Common myeloid progenitor, CD34-positive (primary cell): Measurements from ENCODE around the gene NDUFC2.

ENCODE experiments used
- CTCF ChIA-PET: fragments of 350-600 bp; sonication (Branson Sonifier 250); formaldehyde crosslinking; loops from one replicate; lab custom pipeline; 2021; ENCODE audit warnings: antibody characterized with exemption; lab: Charles Lee
- POLR2A ChIA-PET: fragments of 350-600 bp; sonication (Branson Sonifier 250); formaldehyde crosslinking; loops from one replicate; lab custom pipeline; 2021; ENCODE audit warnings: antibody characterized with exemption; lab: Charles Lee
- DNase-seq, 3 donors: peaks; one replicate each; pipeline versions ENCODE4 v3.0.0 to v3.0.0-alpha.2; 2013
- H3K27ac ChIP-seq, 2 experiments: 1 replicate in 1 of 2; 2 replicates in 1 of 2; pipeline ENCODE4 v1.7.0; 2013; ENCODE audit warnings: inconsistent platforms in 2 of 2, low read length in 2 of 2, mild to moderate bottlenecking in 2 of 2, low read depth in 1 of 2, moderate library complexity in 1 of 2; ENCODE audit not compliant: severe bottlenecking in 2 of 2, insufficient read depth in 1 of 2, poor library complexity in 1 of 2
- H3K27me3 ChIP-seq, 5 experiments: replicated peaks in 2 of 5; 1 replicate in 3 of 5; 2 replicates in 2 of 5; pipeline versions ENCODE4 v1.6.1 to v1.7.0; 2013; ENCODE audit warnings: low read length in 4 of 5, mild to moderate bottlenecking in 2 of 5, moderate library complexity in 2 of 5, inconsistent platforms in 1 of 5; ENCODE audit not compliant: insufficient read depth in 5 of 5, control insufficient read depth in 4 of 5
- H3K36me3 ChIP-seq, 4 experiments: 1 replicate in 2 of 4; 2 replicates in 2 of 4; pipeline versions ENCODE4 v1.6.1 to v1.7.0; 2013; ENCODE audit warnings: low read length in 3 of 4, control low read depth in 1 of 4, mild to moderate bottlenecking in 1 of 4; ENCODE audit not compliant: control insufficient read depth in 4 of 4, insufficient read depth in 4 of 4
- H3K4me1 ChIP-seq, 4 experiments: 1 replicate in 3 of 4; 2 replicates in 1 of 4; pipeline versions ENCODE4 v1.6.1 to v1.7.1; 2013; ENCODE audit warnings: low read length in 3 of 4, mild to moderate bottlenecking in 3 of 4, control low read depth in 1 of 4, inconsistent platforms in 1 of 4, moderate library complexity in 1 of 4; ENCODE audit not compliant: control insufficient read depth in 4 of 4, insufficient read depth in 4 of 4; ENCODE audit errors: control extremely low read depth in 1 of 4
- H3K4me3 ChIP-seq, 7 experiments: 1 replicate in 4 of 7; 2 replicates in 3 of 7; pipeline versions ENCODE4 v1.5.1 to v1.7.0; 2013; ENCODE audit warnings: mild to moderate bottlenecking in 7 of 7, low read length in 6 of 7, moderate library complexity in 6 of 7, inconsistent platforms in 2 of 7, low read depth in 2 of 7, control low read depth in 1 of 7; ENCODE audit not compliant: insufficient read depth in 4 of 7, control insufficient read depth in 1 of 7; ENCODE audit errors: extremely low read depth in 1 of 7
- H3K9me3 ChIP-seq, 5 experiments: 1 replicate in 4 of 5; 2 replicates in 1 of 5; pipeline versions ENCODE4 v1.6.1 to v1.7.1; 2013; ENCODE audit warnings: low read length in 4 of 5, mild to moderate bottlenecking in 2 of 5, inconsistent platforms in 1 of 5, low read depth in 1 of 5, moderate library complexity in 1 of 5; ENCODE audit not compliant: control insufficient read depth in 4 of 5, insufficient read depth in 2 of 5; ENCODE audit errors: control extremely low read depth in 1 of 5
- WGBS: methylation state at CpG from one replicate; pipeline ENCODE4 v1.1.5; 2013; ENCODE audit not compliant: insufficient coverage; 5-methylcytosine and 5-hydroxymethylcytosine counted together

The NDUFC2 gene

DNA sequence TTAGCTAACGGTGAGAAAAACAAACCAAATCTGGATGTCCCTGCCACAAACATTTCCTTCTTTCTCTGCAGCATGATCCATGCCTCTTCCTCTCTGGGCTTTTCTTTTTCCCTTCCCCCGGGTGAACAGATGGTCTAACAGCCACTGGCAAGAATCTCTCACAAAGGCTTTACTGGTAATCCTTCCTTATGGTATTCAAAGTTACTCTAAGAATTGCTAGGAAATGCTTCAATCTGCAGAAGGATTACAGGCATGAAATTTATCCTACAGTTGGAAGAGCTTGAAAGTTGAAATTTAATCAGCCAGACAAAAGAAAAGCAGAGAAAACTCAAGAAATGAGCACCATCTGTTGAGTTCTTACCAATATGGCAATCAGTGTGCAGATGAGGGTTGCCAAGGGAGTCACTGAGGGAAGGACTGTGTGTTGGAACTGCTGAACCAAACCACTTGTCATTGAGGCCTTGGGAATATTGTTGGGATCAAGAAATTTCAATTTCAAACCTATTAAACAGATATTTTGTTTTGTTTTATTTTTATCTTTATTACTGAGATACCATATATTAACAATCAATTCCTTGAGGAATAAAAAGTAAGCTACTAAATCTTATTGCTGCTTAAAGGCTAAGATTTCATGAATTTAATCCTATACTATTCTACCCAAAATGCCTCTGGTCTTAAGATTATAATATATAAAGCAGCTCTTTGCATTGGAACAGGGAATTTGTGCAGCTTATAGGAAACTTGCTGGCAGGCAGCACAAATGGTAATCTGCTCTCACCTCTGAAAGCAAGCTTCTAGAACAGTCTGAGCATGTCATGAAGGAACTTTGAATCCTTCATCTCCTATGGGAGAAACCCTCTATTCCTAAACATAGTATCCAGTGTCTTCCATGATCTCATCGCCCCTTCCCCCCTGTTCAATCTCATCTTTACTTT, 29.7 kb upstream of the NDUFC2 start:
- DNase-seq: no peak
- no peaks in the 10 kb centered on the region for H3K27me3 ChIP-seq
- WGBS: 85% methylated on average over 2 of the region's 3 CpGs
- H3K9me3 ChIP-seq: no peaks in the 10 kb centered on the region
- no peak overlapping the region for H3K4me3 ChIP-seq
- ChIA-PET POLR2A (no interaction called here), CTCF (interaction anchor here (2.0 kb wide), 1 partner anchor 14 kb away, joined by 5 read pairs; no protein-coding TSS in a partner anchor)
- no peak overlapping the region for H3K27ac ChIP-seq
- H3K4me1 ChIP-seq: no peaks in the 10 kb centered on the region
- peaks cover 13 to 51% (median 36%) of the 10 kb centered on the region in 4 experiments for H3K36me3 ChIP-seq

DNA sequence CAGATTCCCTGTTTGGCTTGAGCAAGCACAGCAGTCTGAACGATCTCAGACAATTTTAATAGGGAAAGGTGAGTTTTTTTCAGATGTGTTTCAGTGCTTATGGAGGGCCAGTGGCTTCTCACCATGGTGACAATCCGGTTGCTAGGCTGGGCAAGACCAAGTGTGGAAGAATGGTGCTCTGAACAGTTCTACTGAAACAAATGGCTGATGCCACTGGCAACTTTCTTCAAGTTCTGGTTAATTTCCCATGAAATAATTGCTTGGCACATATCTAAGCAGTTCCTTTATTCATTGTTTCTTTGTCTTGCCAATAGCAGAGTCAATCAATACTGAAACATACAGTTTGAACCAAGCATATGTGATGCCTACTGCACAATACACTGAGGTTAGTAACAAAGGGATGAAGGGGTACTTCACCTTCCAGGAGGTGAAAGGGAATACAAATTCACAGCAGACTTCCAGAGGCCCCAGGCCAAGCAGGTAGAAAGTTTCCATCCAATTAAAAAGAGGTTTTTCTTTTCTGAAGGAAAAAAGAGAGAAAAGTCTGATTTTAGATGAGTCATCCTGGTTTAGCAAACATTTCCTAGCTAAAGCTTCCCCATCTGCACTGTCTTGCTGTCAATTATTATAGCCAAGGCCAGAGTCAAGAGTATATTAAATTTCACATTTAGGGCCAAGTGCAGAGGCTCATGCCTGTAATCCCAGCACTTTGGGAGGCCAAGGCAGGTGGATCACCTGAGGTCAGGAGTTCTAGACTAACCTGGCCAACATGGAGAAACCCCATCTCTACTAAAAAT, 21.2 kb upstream of the NDUFC2 start:
- WGBS: 85% methylated on average over 2 of the region's 2 CpGs
- ChIA-PET POLR2A (no interaction called here), CTCF (interaction anchor here (1.4 kb wide), 1 partner anchor 10 kb away, joined by 3 read pairs; no protein-coding TSS in a partner anchor)
- H3K36me3 ChIP-seq: peaks cover 11 to 24% (median 19%) of the 10 kb centered on the region in 4 experiments
- peak overlapping the region in 1 of 2 experiments; percentile 2 for H3K27ac ChIP-seq
- H3K9me3 ChIP-seq: no peaks in the 10 kb centered on the region
- H3K4me3 ChIP-seq: no peak overlapping the region
- H3K4me1 ChIP-seq: peaks cover 0 to 3% (median 3%) of the 10 kb centered on the region in 4 experiments
- no peaks in the 10 kb centered on the region for H3K27me3 ChIP-seq
- no peak for DNase-seq

DNA sequence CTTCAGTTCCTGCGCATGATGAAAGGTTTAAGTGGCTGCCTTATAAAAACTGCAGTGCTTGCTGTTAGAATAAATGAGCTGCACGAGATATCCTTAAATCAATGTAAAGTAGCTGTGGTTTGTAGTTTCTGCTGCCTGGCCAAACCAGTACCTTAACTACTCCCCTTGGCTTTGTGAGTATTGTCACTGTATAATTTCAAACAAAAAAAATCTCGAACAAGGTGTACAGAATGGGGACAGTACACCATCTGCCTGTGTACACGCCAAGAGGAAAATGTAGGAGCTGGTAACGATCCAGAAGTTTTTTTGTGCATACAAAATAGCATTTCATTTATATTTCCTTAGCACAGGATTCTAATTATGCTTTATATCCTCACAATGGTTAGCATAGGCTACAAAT, 20.6 kb upstream of the NDUFC2 start:
- no peak overlapping the region for H3K4me3 ChIP-seq
- H3K27ac ChIP-seq: no peak overlapping the region
- H3K36me3 ChIP-seq: peaks cover 11 to 26% (median 20%) of the 10 kb centered on the region in 4 experiments
- no peaks in the 10 kb centered on the region for H3K27me3 ChIP-seq
- 75% methylated on average over 2 of the region's 5 CpGs for WGBS
- H3K4me1 ChIP-seq: peaks cover 0 to 3% (median 3%) of the 10 kb centered on the region in 4 experiments
- no peak for DNase-seq
- no peaks in the 10 kb centered on the region for H3K9me3 ChIP-seq
- POLR2A ChIA-PET: no interaction called here
- CTCF ChIA-PET: no interaction called here

DNA sequence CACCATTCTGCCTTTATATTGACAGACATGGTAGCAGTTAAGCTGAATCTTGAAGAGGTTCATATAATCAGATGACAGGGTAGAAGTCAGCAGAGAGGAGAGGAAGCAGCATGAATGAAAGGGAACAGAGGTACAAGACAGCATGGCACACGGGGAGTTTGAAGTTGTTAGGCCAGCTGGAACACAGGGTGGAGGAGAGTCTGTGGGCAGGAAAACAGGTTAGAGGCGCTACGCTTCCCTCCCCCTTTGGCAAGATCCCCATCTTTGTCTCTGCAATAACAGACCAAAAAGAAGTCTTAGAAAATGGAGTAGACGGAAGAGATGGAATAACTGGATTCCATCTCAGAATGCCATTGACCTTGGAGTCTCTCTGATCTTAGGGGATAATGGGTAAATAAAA, 20.0 kb upstream of the NDUFC2 start:
- no peaks in the 10 kb centered on the region for H3K9me3 ChIP-seq
- no peak for DNase-seq
- no peak overlapping the region for H3K4me3 ChIP-seq
- H3K27ac ChIP-seq: no peak overlapping the region
- peaks cover 11 to 30% (median 25%) of the 10 kb centered on the region in 4 experiments for H3K36me3 ChIP-seq
- CTCF ChIA-PET: no interaction called here
- WGBS: 100% methylated on average over 3 of the region's 4 CpGs
- H3K27me3 ChIP-seq: no peaks in the 10 kb centered on the region
- H3K4me1 ChIP-seq: peaks cover 0 to 3% (median 3%) of the 10 kb centered on the region in 4 experiments
- POLR2A ChIA-PET: no interaction called here

DNA sequence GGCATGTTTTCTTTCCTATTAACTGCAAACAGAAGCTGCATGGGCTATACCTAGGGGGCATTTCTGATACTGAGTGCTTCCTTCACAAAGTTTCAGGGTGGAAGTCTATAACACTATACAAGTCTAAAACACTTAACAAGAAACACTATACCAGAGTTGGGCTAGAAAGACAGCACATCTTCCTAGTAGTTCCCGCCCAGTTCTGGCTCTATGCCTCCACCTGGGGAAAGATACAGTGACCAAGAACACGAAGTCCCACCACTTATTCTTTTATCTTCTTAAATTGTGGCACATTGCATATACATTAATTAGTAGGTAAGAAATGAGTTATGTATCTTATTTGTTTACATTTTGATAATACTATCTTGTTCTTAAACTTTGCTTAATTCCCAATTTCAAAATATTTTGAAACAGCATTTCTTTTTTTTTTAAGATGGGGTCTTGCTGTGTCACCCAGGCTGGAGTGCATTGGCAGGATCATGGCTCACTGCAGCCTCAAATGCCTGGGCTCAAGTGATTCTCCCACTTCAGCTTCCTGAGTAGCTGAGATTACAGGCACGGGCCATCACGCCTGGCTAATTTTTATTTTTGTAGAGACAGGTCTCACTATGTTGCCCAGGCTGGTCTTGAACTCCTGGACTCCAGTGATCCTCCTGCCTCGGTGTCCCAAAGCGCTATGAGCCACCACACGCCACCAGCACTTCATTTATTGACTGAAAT, 18.2 kb upstream of the NDUFC2 start:
- H3K27ac ChIP-seq: no peak overlapping the region
- ChIA-PET CTCF (no interaction called here), POLR2A (no interaction called here)
- H3K4me3 ChIP-seq: no peak overlapping the region
- H3K4me1 ChIP-seq: peaks cover 0 to 3% (median 3%) of the 10 kb centered on the region in 4 experiments
- no peaks in the 10 kb centered on the region for H3K27me3 ChIP-seq
- H3K9me3 ChIP-seq: no peaks in the 10 kb centered on the region
- H3K36me3 ChIP-seq: peaks cover 11 to 32% (median 26%) of the 10 kb centered on the region in 4 experiments
- 93% methylated on average over 2 of the region's 7 CpGs for WGBS
- DNase-seq: no peak

DNA sequence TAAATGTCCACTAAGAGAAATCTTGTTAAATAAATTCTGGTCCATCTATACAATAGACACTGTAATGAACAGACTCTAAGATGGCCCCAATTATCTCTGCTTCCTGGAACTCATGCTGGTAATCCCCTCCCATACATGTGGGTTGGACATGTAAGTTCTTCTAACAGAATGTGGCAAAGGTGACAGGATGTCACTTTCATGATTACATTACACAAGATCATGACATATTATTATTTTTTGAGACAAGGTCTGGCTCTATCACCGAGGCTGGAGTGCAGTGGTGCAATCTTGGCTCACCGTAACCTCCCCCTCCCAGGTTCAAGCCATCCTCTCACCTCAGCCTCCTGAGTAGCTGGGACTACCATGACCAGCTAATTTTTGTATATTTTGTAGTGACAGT, 14.6 kb upstream of the NDUFC2 start:
- ChIA-PET CTCF (no interaction called here), POLR2A (no interaction called here)
- H3K36me3 ChIP-seq: peaks cover 11 to 15% (median 12%) of the 10 kb centered on the region in 4 experiments
- 95% methylated on average over 2 of the region's 2 CpGs for WGBS
- no peak for DNase-seq
- no peak overlapping the region for H3K4me3 ChIP-seq
- H3K9me3 ChIP-seq: no peaks in the 10 kb centered on the region
- H3K27me3 ChIP-seq: no peaks in the 10 kb centered on the region
- H3K27ac ChIP-seq: no peak overlapping the region
- H3K4me1 ChIP-seq: no peaks in the 10 kb centered on the region
